ENCODE measurements around the gene YJEFN3. TPM values are rescaled to one million over a fixed set of nuclear protein-coding genes. Genes with fewer than 3 reads are reported as not detected.

Gene YJEFN3
- total RNA-seq, 1 donor from 2014 or later: 18.1 TPM

GRCh38 chr19:19553670-19554069 is 25.0 kb downstream of the YJEFN3 start:
- no peak for DNase-seq (ENCODE audit: low read depth, low spot score)
- Mint-ChIP-seq H3K9me3 (no peaks in the 10 kb centered on the region), H3K27ac (ENCODE audit: unreplicated experiment) (no peak overlapping the region), H3K27me3 (ENCODE audit: low read depth) (no peaks in the 10 kb centered on the region), H3K36me3 (ENCODE audit: low read depth) (no peaks in the 10 kb centered on the region), H3K4me3 (no peak overlapping the region), H3K4me1 (peaks cover 4% of the 10 kb centered on the region)
- TF ChIP-seq, protein P1, sequence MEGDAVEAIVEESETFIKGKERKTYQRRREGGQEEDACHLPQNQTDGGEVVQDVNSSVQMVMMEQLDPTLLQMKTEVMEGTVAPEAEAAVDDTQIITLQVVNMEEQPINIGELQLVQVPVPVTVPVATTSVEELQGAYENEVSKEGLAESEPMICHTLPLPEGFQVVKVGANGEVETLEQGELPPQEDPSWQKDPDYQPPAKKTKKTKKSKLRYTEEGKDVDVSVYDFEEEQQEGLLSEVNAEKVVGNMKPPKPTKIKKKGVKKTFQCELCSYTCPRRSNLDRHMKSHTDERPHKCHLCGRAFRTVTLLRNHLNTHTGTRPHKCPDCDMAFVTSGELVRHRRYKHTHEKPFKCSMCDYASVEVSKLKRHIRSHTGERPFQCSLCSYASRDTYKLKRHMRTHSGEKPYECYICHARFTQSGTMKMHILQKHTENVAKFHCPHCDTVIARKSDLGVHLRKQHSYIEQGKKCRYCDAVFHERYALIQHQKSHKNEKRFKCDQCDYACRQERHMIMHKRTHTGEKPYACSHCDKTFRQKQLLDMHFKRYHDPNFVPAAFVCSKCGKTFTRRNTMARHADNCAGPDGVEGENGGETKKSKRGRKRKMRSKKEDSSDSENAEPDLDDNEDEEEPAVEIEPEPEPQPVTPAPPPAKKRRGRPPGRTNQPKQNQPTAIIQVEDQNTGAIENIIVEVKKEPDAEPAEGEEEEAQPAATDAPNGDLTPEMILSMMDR (conservative IDR thresholded peaks at IDR 0.05): no peak

- no peak overlapping the region for H3K4me3 Mint-ChIP-seq
- H3K36me3 Mint-ChIP-seq (ENCODE audit: low read depth): no peaks in the 10 kb centered on the region
- H3K27ac Mint-ChIP-seq (ENCODE audit: unreplicated experiment): no peak overlapping the region
- TF ChIP-seq, protein P1 (conservative IDR thresholded peaks at IDR 0.05): peak; percentile 75
- H3K27me3 Mint-ChIP-seq (ENCODE audit: low read depth): no peaks in the 10 kb centered on the region
- H3K4me1 Mint-ChIP-seq: no peaks in the 10 kb centered on the region
- no peaks in the 10 kb centered on the region for H3K9me3 Mint-ChIP-seq
- peak; percentile 70 for DNase-seq (ENCODE audit: low read depth, low spot score)
These were observed 25.6 kb downstream of the YJEFN3 start for GRCh38 chr19:19554074-19555023.

- no peaks in the 10 kb centered on the region for H3K9me3 Mint-ChIP-seq
- DNase-seq (ENCODE audit: low read depth, low spot score): no peak
- TF ChIP-seq, protein P1 (conservative IDR thresholded peaks at IDR 0.05): no peak
- H3K4me3 Mint-ChIP-seq: no peak overlapping the region
- H3K36me3 Mint-ChIP-seq (ENCODE audit: low read depth): no peaks in the 10 kb centered on the region
- H3K4me1 Mint-ChIP-seq: no peaks in the 10 kb centered on the region
- no peaks in the 10 kb centered on the region for H3K27me3 Mint-ChIP-seq (ENCODE audit: low read depth)
- H3K27ac Mint-ChIP-seq (ENCODE audit: unreplicated experiment): no peak overlapping the region
These were observed 29.3 kb downstream of the YJEFN3 start for GRCh38 chr19:19558055-19558454.

GRCh38 chr19:19558636-19559035 is 29.9 kb downstream of the YJEFN3 start:
- Mint-ChIP-seq H3K27ac (ENCODE audit: unreplicated experiment) (peak overlapping the region; percentile 73), H3K36me3 (ENCODE audit: low read depth) (no peaks in the 10 kb centered on the region), H3K4me1 (no peaks in the 10 kb centered on the region), H3K4me3 (no peak overlapping the region), H3K9me3 (no peaks in the 10 kb centered on the region), H3K27me3 (ENCODE audit: low read depth) (no peaks in the 10 kb centered on the region)
- TF ChIP-seq, protein P1 (conservative IDR thresholded peaks at IDR 0.05): no peak
- no peak for DNase-seq (ENCODE audit: low read depth, low spot score)

GRCh38 chr19:19559931-19560330 is 31.2 kb downstream of the YJEFN3 start:
- Mint-ChIP-seq H3K27me3 (ENCODE audit: low read depth) (no peaks in the 10 kb centered on the region), H3K27ac (ENCODE audit: unreplicated experiment) (no peak overlapping the region), H3K36me3 (ENCODE audit: low read depth) (peaks cover 3% of the 10 kb centered on the region), H3K9me3 (no peaks in the 10 kb centered on the region), H3K4me1 (no peaks in the 10 kb centered on the region), H3K4me3 (no peak overlapping the region)
- TF ChIP-seq, protein P1 (conservative IDR thresholded peaks at IDR 0.05): no peak
- DNase-seq (ENCODE audit: low read depth, low spot score): no peak
